ENCODE measurements around the gene TTLL9. TPM values are rescaled to one million over a fixed set of nuclear protein-coding genes. Genes with fewer than 3 reads are reported as not detected.
A peak's percentile ranks its signal among the peaks of the same experiment; 100 is the strongest.

TTLL9 gene
- total and polyA plus RNA-seq, 10 of the 15 experiments (the other 5 are each of a cell fraction or from before 2014, with no cell fraction given): 0.03 to 0.77 (median 0.11) TPM; not detected in 2

GRCh38 chr20:31923388-31924331 is 53.2 kb downstream of the TTLL9 start (continued):
- TF ChIP-seq SUZ12 (IDR thresholded peaks at IDR 0.05; ENCODE audit: unreplicated experiment) (no peak), MTA2 (IDR thresholded peaks at IDR 0.05; ENCODE audit: low read depth) (peak; percentile 86), BCL11A (IDR thresholded peaks at IDR 0.05; ENCODE audit: low read depth, low read length) (peak; percentile 56; the same call in 1 of the 2 replicates), EZH2 (IDR thresholded peaks at IDR 0.05; ENCODE audit: borderline replicate concordance, control insufficient read depth, low read depth, low read length) (no peak), E2F4 (IDR thresholded peaks at IDR 0.05; ENCODE audit: low read depth, low read length) (no peak), IRF5 (IDR thresholded peaks at IDR 0.05; ENCODE audit: borderline replicate concordance) (peak; percentile 32; the same call in 1 of the 2 replicates), PAX5 (IDR thresholded peaks at IDR 0.05; ENCODE audit: borderline replicate concordance, low read depth, low read length) (0 out of 2 replicates have a peak, but pooled peaks have one; percentile 24), ZZZ3 (IDR thresholded peaks at IDR 0.05; ENCODE audit: control insufficient read depth, insufficient read length, low read depth) (no peak), POU2F2 (IDR thresholded peaks at IDR 0.05; ENCODE audit: borderline replicate concordance, low read depth, low read length) (0 out of 3 replicates have a peak, but pooled peaks have one; percentile 21), KAT2A (conservative IDR thresholded peaks at IDR 0.05; ENCODE audit: control insufficient read depth, low read depth, low read length) (no peak), SKIL (IDR thresholded peaks at IDR 0.05; ENCODE audit: low read depth, poor library complexity, severe bottlenecking) (peak; percentile 75), ZNF384 (IDR thresholded peaks at IDR 0.05; ENCODE audit: borderline replicate concordance, low read depth, low read length) (no peak), RB1 (IDR thresholded peaks at IDR 0.05; ENCODE audit: borderline replicate concordance) (no peak)
- TF ChIP-seq, protein P1, sequence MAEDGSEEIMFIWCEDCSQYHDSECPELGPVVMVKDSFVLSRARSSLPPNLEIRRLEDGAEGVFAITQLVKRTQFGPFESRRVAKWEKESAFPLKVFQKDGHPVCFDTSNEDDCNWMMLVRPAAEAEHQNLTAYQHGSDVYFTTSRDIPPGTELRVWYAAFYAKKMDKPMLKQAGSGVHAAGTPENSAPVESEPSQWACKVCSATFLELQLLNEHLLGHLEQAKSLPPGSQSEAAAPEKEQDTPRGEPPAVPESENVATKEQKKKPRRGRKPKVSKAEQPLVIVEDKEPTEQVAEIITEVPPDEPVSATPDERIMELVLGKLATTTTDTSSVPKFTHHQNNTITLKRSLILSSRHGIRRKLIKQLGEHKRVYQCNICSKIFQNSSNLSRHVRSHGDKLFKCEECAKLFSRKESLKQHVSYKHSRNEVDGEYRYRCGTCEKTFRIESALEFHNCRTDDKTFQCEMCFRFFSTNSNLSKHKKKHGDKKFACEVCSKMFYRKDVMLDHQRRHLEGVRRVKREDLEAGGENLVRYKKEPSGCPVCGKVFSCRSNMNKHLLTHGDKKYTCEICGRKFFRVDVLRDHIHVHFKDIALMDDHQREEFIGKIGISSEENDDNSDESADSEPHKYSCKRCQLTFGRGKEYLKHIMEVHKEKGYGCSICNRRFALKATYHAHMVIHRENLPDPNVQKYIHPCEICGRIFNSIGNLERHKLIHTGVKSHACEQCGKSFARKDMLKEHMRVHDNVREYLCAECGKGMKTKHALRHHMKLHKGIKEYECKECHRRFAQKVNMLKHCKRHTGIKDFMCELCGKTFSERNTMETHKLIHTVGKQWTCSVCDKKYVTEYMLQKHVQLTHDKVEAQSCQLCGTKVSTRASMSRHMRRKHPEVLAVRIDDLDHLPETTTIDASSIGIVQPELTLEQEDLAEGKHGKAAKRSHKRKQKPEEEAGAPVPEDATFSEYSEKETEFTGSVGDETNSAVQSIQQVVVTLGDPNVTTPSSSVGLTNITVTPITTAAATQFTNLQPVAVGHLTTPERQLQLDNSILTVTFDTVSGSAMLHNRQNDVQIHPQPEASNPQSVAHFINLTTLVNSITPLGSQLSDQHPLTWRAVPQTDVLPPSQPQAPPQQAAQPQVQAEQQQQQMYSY (CRISPR knock-in tag; IDR thresholded peaks at IDR 0.05): no peak
- TF ChIP-seq, protein P2, sequence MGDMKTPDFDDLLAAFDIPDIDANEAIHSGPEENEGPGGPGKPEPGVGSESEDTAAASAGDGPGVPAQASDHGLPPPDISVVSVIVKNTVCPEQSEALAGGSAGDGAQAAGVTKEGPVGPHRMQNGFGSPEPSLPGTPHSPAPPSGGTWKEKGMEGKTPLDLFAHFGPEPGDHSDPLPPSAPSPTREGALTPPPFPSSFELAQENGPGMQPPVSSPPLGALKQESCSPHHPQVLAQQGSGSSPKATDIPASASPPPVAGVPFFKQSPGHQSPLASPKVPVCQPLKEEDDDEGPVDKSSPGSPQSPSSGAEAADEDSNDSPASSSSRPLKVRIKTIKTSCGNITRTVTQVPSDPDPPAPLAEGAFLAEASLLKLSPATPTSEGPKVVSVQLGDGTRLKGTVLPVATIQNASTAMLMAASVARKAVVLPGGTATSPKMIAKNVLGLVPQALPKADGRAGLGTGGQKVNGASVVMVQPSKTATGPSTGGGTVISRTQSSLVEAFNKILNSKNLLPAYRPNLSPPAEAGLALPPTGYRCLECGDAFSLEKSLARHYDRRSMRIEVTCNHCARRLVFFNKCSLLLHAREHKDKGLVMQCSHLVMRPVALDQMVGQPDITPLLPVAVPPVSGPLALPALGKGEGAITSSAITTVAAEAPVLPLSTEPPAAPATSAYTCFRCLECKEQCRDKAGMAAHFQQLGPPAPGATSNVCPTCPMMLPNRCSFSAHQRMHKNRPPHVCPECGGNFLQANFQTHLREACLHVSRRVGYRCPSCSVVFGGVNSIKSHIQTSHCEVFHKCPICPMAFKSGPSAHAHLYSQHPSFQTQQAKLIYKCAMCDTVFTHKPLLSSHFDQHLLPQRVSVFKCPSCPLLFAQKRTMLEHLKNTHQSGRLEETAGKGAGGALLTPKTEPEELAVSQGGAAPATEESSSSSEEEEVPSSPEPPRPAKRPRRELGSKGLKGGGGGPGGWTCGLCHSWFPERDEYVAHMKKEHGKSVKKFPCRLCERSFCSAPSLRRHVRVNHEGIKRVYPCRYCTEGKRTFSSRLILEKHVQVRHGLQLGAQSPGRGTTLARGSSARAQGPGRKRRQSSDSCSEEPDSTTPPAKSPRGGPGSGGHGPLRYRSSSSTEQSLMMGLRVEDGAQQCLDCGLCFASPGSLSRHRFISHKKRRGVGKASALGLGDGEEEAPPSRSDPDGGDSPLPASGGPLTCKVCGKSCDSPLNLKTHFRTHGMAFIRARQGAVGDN (IDR thresholded peaks at IDR 0.05): no peak
